ENCODE results near the gene CHST11. TPM values are rescaled to one million over a fixed set of nuclear protein-coding genes. Genes with fewer than 3 reads are reported as not detected.
A peak's percentile ranks its signal among the peaks of the same experiment; 100 is the strongest.

The CHST11 gene
- total RNA-seq, 2 experiments from 2014 or later: 53.4 to 53.6 TPM

- Mint-ChIP-seq H3K4me1 (ENCODE audit: low read depth) (peaks cover 31% of the 10 kb centered on the region), H3K36me3 (ENCODE audit: low read depth) (peaks cover 41% of the 10 kb centered on the region), H3K27me3 (no peaks in the 10 kb centered on the region), H3K27ac (peak overlapping the region; percentile 86), H3K9me3 (no peaks in the 10 kb centered on the region), H3K4me3 (peak overlapping the region; percentile 96)
- no peaks in the 10 kb centered on the region for H3K27me3 ChIP-seq (ENCODE audit: control insufficient read depth in 1 of 2, insufficient read depth in 2 of 2, low read length in 2 of 2)
- H3K9me3 ChIP-seq (ENCODE audit: control insufficient read depth in 1 of 2, insufficient read depth in 1 of 2, low read length in 2 of 2): no peaks in the 10 kb centered on the region
- H3K4me1 ChIP-seq (ENCODE audit: insufficient read depth, low read length): peaks cover 12% of the 10 kb centered on the region
- no peak for TF ChIP-seq CTCF (IDR thresholded peaks at IDR 0.05)
- H3K4me3 ChIP-seq (ENCODE audit: low read length): no peak overlapping the region
- intact Hi-C loops (cut with DNase I, micrococcal nuclease): loop anchor here (2.0 to 10.0 kb wide), 7 partner anchors 72 to 500 kb away; partner anchors contain the start of genes SLC41A2 (in 1 of the 2) and TXNRD1 (in 1 of the 2)
- CTCF ChIA-PET: no interaction called here
- DNase-seq: no peak
- no peak for ATAC-seq (ENCODE audit: poor library complexity)
- POLR2A ChIA-PET: no interaction called here
- H3K36me3 ChIP-seq (ENCODE audit: insufficient read depth, low read length): no peaks in the 10 kb centered on the region
- no peak overlapping the region for H3K27ac ChIP-seq (ENCODE audit: low read depth in 1 of 2, low read length in 2 of 2)
Measured at GRCh38 chr12:104454997-104455396, 1.8 kb upstream of the CHST11 start.

- H3K4me3 Mint-ChIP-seq: peak overlapping the region; percentile 96
- ChIA-PET POLR2A (interaction anchor here (1.0 to 6.2 kb wide), 7 partner anchors 17 to 265 kb away, joined by 3 to 56 read pairs (median 15); no protein-coding TSS in a partner anchor), CTCF (interaction anchor here (1.1 to 3.5 kb wide), 3 partner anchors 14 to 148 kb away, joined by 3 to 14 read pairs (median 3); no protein-coding TSS in a partner anchor)
- TF ChIP-seq CTCF (IDR thresholded peaks at IDR 0.05): no peak
- H3K4me1 ChIP-seq (ENCODE audit: insufficient read depth, low read length): peaks cover 20% of the 10 kb centered on the region
- H3K9me3 ChIP-seq (ENCODE audit: control insufficient read depth in 1 of 2, insufficient read depth in 1 of 2, low read length in 2 of 2): no peaks in the 10 kb centered on the region
- peak overlapping the region; percentile 100 for H3K4me3 ChIP-seq (ENCODE audit: low read length)
- ATAC-seq (ENCODE audit: poor library complexity) (no peak), DNase-seq (peak in 1 of 14 experiments; percentile 35)
- intact Hi-C loops (cut with DNase I, micrococcal nuclease): loop anchor here (2.0 to 10.0 kb wide), 9 partner anchors 73 to 499 kb away; partner anchors contain the start of genes SLC41A2 (in 1 of the 2) and TXNRD1 (in 1 of the 2)
- no peaks in the 10 kb centered on the region for H3K27me3 ChIP-seq (ENCODE audit: control insufficient read depth in 1 of 2, insufficient read depth in 2 of 2, low read length in 2 of 2)
- no peak overlapping the region for H3K27ac ChIP-seq (ENCODE audit: low read depth in 1 of 2, low read length in 2 of 2)
- no peaks in the 10 kb centered on the region for H3K36me3 ChIP-seq (ENCODE audit: insufficient read depth, low read length)
- H3K27ac Mint-ChIP-seq: peak overlapping the region; percentile 86
- H3K4me1 Mint-ChIP-seq (ENCODE audit: low read depth): peaks cover 39% of the 10 kb centered on the region
- H3K36me3 Mint-ChIP-seq (ENCODE audit: low read depth): peaks cover 41% of the 10 kb centered on the region
- no peaks in the 10 kb centered on the region for H3K9me3 Mint-ChIP-seq
- no peaks in the 10 kb centered on the region for H3K27me3 Mint-ChIP-seq
Measured at GRCh38 chr12:104455578-104456416, 951 bp upstream of the CHST11 start.

- TF ChIP-seq CTCF (IDR thresholded peaks at IDR 0.05): peak; percentile 58
- Mint-ChIP-seq H3K27me3 (no peaks in the 10 kb centered on the region), H3K27ac (peak overlapping the region; percentile 86), H3K4me3 (peak overlapping the region; percentile 99), H3K9me3 (no peaks in the 10 kb centered on the region), H3K36me3 (ENCODE audit: low read depth) (peaks cover 41% of the 10 kb centered on the region), H3K4me1 (ENCODE audit: low read depth) (peaks cover 48% of the 10 kb centered on the region)
- Histone ChIP-seq H3K4me1 (ENCODE audit: insufficient read depth, low read length) (peaks cover 33% of the 10 kb centered on the region), H3K36me3 (ENCODE audit: insufficient read depth, low read length) (no peaks in the 10 kb centered on the region), H3K27me3 (ENCODE audit: control insufficient read depth in 1 of 2, insufficient read depth in 2 of 2, low read length in 2 of 2) (no peaks in the 10 kb centered on the region), H3K9me3 (ENCODE audit: control insufficient read depth in 1 of 2, insufficient read depth in 1 of 2, low read length in 2 of 2) (no peaks in the 10 kb centered on the region), H3K27ac (ENCODE audit: low read depth in 1 of 2, low read length in 2 of 2) (peak overlapping the region; percentile 49 to 78), H3K4me3 (ENCODE audit: low read length) (peak overlapping the region; percentile 100)
- DNase-seq (peak; percentile 20 to 76 (median 49)), ATAC-seq (ENCODE audit: poor library complexity) (peak; percentile 37)
- ChIA-PET CTCF (interaction anchor here (0.7 to 3.5 kb wide), 14 partner anchors 13 to 502 kb away, joined by 3 to 14 read pairs (median 4); no protein-coding TSS in a partner anchor), POLR2A (interaction anchor here (0.6 to 6.2 kb wide), 15 partner anchors 9 to 962 kb away, joined by 3 to 56 read pairs (median 8); no protein-coding TSS in a partner anchor)
- intact Hi-C loops (cut with DNase I, micrococcal nuclease): loop anchor here (2.0 to 10.0 kb wide), 8 partner anchors 112 to 498 kb away; partner anchors contain the start of genes SLC41A2 (in 1 of the 2) and TXNRD1 (in 1 of the 2)
Measured at GRCh38 chr12:104456950-104457745, 400 bp downstream of the CHST11 start.

Data from CD4-positive, alpha-beta T cell (primary cell).